Astrocyte of the cerebellum (primary cell): Measurements from ENCODE around the gene ACTL7B.

Experiments
- DNase-seq: peaks from one replicate; pipeline ENCODE4 v3.0.0-alpha.2; 2011; ENCODE audit warnings: low read depth
- H3K4me3 ChIP-seq: 2 replicates; pipeline ENCODE4 v1.5.1; 2011; ENCODE audit warnings: mild to moderate bottlenecking, low read depth, low read length, moderate library complexity
- in situ Hi-C: cut with HindIII; loops from 2 replicates; pipeline ENCODE4 v1.10.0; 2017; ENCODE audit warnings: low sequenced_read_pairs
- TF ChIP-seq, protein P1 (sequence below): IDR thresholded peaks from 2 replicates; pipeline ENCODE4 v1.5.1; 2012; ENCODE audit warnings: low read length, low read depth, moderate library complexity, mild to moderate bottlenecking; ENCODE audit errors: missing control alignments

The ACTL7B gene

GRCh38 chr9:108861464-108861863, 5.7 kb upstream of the ACTL7B start:
- no peak for DNase-seq
- in situ Hi-C loops, result no loop called here
- TF ChIP-seq, protein P1, sequence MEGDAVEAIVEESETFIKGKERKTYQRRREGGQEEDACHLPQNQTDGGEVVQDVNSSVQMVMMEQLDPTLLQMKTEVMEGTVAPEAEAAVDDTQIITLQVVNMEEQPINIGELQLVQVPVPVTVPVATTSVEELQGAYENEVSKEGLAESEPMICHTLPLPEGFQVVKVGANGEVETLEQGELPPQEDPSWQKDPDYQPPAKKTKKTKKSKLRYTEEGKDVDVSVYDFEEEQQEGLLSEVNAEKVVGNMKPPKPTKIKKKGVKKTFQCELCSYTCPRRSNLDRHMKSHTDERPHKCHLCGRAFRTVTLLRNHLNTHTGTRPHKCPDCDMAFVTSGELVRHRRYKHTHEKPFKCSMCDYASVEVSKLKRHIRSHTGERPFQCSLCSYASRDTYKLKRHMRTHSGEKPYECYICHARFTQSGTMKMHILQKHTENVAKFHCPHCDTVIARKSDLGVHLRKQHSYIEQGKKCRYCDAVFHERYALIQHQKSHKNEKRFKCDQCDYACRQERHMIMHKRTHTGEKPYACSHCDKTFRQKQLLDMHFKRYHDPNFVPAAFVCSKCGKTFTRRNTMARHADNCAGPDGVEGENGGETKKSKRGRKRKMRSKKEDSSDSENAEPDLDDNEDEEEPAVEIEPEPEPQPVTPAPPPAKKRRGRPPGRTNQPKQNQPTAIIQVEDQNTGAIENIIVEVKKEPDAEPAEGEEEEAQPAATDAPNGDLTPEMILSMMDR, result no peak
- H3K4me3 ChIP-seq, result no peak overlapping the region

- no peak overlapping the region for H3K4me3 ChIP-seq
- DNase-seq, result no peak
- in situ Hi-C loops, result no loop called here
- TF ChIP-seq, protein P1, result no peak
These were observed 5.0 kb upstream of the ACTL7B start for GRCh38 chr9:108860764-108861163.

- no peak for DNase-seq
- in situ Hi-C loops, result no loop called here
- TF ChIP-seq, protein P1, result no peak
- no peak overlapping the region for H3K4me3 ChIP-seq
These were observed 4.6 kb upstream of the ACTL7B start for GRCh38 chr9:108860354-108860753.

DNA sequence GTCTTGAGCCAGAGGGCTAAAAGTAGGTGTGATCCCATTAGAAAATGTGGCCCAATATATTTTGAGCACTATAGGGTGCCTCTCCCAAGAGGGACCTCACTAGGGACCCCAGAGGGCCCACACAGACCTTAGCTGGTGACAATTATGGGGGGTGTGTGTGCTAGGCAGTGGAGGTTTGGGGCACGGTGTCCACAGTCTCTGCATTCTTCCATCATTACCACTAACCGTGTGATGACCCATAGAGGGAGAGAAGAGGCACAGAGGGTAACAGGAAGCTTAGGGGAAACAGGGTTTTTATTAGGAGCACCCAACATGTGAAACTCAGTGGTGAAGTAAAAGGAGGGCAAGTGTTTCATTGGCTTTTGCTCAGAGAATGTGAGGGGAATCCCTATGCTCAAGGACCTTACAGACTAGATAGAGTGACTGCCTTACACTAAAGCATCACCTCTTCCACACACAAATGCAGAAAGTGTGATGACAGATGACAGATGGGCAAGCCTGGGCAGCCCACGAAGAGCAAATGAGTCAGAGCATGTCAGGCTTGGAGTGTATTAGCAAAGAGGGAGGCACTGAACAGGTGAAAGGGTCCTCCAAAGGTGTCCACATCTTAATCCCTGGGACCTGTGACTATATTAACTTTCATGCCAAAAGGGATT, 3.8 kb upstream of the ACTL7B start:
- in situ Hi-C loops, result no loop called here
- DNase-seq, result no peak
- TF ChIP-seq, protein P1, result no peak
- H3K4me3 ChIP-seq, result no peak overlapping the region

DNA sequence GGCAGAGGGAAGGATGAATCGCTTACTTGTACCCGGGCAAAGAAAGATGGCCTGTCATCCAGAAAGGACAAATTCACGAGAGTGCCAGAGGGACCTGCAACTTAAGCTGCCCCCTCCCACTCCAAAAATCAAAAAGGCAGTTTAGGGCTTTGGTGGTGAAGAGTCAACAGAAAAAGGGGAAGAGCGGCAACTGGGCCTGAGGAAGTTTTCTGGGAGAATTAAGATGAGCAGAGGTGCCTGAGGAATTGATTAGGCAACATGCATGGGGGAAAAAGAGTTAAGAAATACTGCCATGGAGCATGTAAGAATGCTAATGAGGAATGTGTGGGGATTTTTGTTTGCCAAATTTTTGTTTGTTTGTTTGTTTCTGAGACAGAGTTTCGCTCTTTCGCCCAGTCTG, 1.8 kb upstream of the ACTL7B start:
- in situ Hi-C loops, result no loop called here
- no peak overlapping the region for H3K4me3 ChIP-seq
- DNase-seq, result no peak
- TF ChIP-seq, protein P1, result no peak

DNA sequence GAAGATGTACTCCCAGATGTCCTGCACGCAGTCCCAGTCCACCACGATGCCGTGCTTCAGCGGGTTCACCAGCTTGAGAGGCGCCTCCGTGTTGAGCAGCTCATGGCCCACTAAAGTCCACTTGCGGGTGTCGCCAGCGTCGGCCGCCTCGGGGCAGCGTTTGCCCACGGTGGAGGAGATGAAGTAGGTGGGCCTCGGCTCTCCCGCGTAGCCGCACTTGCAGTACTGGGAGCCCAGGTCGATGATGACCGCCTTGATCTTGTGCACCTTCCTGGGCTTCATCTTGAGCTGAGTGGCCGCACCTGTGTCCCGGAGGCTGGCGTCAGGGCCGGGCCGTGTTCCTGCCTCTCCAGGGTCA, 278 bp downstream of the ACTL7B start:
- no peak overlapping the region for H3K4me3 ChIP-seq
- no peak for DNase-seq
- in situ Hi-C loops, result no loop called here
- TF ChIP-seq, protein P1, result no peak
